HEK293T (cell line): ENCODE data around the gene SETD1B.
"Not testable (repeated sequence)": the region's sequence is repeated elsewhere in the genome, so short reads cannot be mapped to it uniquely, and the experiment has no call there.

Source experiments
- CTCF ChIA-PET: fragments of 350-600 bp; formaldehyde crosslinking; extraction: SDS; loops from one replicate; lab custom pipeline; 2021; ENCODE audit warnings: antibody characterized with exemption, inconsistent platforms; lab: Yijun Ruan, JAX
- POLR2A ChIA-PET: fragments of 350-600 bp; formaldehyde crosslinking; extraction: SDS; loops from one replicate; lab custom pipeline; 2020; ENCODE audit warnings: antibody characterized with exemption, inconsistent platforms; lab: Yijun Ruan, JAX
- DNase-seq: peaks from one replicate; pipeline ENCODE4 v3.0.0; 2012; ENCODE audit warnings: mixed read lengths; ENCODE audit errors: extremely low spot score
- ARNT ChIP-seq: fragments of 450-650 bp; IDR thresholded peaks from 2 replicates; pipeline ENCODE4 v1.6.1; 2017; ENCODE audit warnings: mild to moderate bottlenecking
- BHLHE40 ChIP-seq: fragments of 450-650 bp; IDR thresholded peaks from 2 replicates; pipeline ENCODE4 v1.6.1; 2016; ENCODE audit warnings: mild to moderate bottlenecking, moderate library complexity, borderline replicate concordance
- CTBP1 ChIP-seq: fragments of 450-650 bp; IDR thresholded peaks from 2 replicates; pipeline ENCODE4 v1.6.1; 2016; ENCODE audit warnings: borderline replicate concordance
- ELF4 ChIP-seq: fragments of 450-650 bp; IDR thresholded peaks from 2 replicates; pipeline ENCODE4 v1.6.1; 2017; ENCODE audit warnings: antibody characterized with exemption
- FOXA1 ChIP-seq: fragments of 450-650 bp; IDR thresholded peaks from 2 replicates; pipeline ENCODE4 v1.6.1; 2016; ENCODE audit warnings: mild to moderate bottlenecking
- FOXK2 ChIP-seq: fragments of 450-650 bp; IDR thresholded peaks from 2 replicates; pipeline ENCODE4 v1.6.1; 2016; ENCODE audit warnings: mild to moderate bottlenecking
- FOXM1 ChIP-seq: fragments of 450-650 bp; IDR thresholded peaks from 2 replicates; pipeline ENCODE4 v1.6.1; 2017; ENCODE audit warnings: mild to moderate bottlenecking, borderline replicate concordance
- HDGF ChIP-seq: fragments of 450-650 bp; IDR thresholded peaks from 2 replicates; pipeline ENCODE4 v1.6.1; 2017; ENCODE audit warnings: antibody characterized with exemption, borderline replicate concordance
- L3MBTL2 ChIP-seq: fragments of 450-650 bp; conservative IDR thresholded peaks from 2 replicates; pipeline ENCODE4 v1.6.1; 2016; ENCODE audit warnings: mild to moderate bottlenecking
- LEF1 ChIP-seq: fragments of 450-650 bp; IDR thresholded peaks from 2 replicates; pipeline ENCODE4 v1.6.1; 2017; ENCODE audit warnings: mild to moderate bottlenecking, borderline replicate concordance
- NFRKB ChIP-seq: fragments of 450-650 bp; IDR thresholded peaks from 2 replicates; pipeline ENCODE4 v1.6.1; 2016; ENCODE audit warnings: mild to moderate bottlenecking, moderate library complexity
- PKNOX1 ChIP-seq: fragments of 450-650 bp; IDR thresholded peaks from 2 replicates; pipeline ENCODE4 v1.6.1; 2016
- SP1 ChIP-seq: fragments of 450-650 bp; IDR thresholded peaks from 2 replicates; pipeline ENCODE4 v1.6.1; 2017
- SUZ12 ChIP-seq: fragments of 450-650 bp; IDR thresholded peaks from 2 replicates; pipeline ENCODE4 v1.6.1; 2016; ENCODE audit warnings: mild to moderate bottlenecking
- TARDBP ChIP-seq: fragments of 450-650 bp; IDR thresholded peaks from 2 replicates; pipeline ENCODE4 v1.6.1; 2016
- ZNF384 ChIP-seq: fragments of 450-650 bp; IDR thresholded peaks from 2 replicates; pipeline ENCODE4 v1.6.1; 2016

Gene SETD1B

GRCh38 chr12:121849665-121850064, 45.9 kb downstream of the SETD1B start:
- CTCF ChIA-PET: no interaction called here
- DNase-seq: no peak
- POLR2A ChIA-PET: no interaction called here
- TF ChIP-seq CTBP1: no peak
- no peak for TF ChIP-seq FOXA1
- no peak for TF ChIP-seq LEF1
- TF ChIP-seq ELF4: no peak
- TF ChIP-seq SUZ12: no peak
- TF ChIP-seq FOXK2: no peak

GRCh38 chr12:121852392-121852791, 48.6 kb downstream of the SETD1B start:
- CTCF ChIA-PET, DNase-seq, POLR2A ChIA-PET: not testable (repeated sequence)
- TF ChIP-seq ZNF384: peak; percentile 82

DNA sequence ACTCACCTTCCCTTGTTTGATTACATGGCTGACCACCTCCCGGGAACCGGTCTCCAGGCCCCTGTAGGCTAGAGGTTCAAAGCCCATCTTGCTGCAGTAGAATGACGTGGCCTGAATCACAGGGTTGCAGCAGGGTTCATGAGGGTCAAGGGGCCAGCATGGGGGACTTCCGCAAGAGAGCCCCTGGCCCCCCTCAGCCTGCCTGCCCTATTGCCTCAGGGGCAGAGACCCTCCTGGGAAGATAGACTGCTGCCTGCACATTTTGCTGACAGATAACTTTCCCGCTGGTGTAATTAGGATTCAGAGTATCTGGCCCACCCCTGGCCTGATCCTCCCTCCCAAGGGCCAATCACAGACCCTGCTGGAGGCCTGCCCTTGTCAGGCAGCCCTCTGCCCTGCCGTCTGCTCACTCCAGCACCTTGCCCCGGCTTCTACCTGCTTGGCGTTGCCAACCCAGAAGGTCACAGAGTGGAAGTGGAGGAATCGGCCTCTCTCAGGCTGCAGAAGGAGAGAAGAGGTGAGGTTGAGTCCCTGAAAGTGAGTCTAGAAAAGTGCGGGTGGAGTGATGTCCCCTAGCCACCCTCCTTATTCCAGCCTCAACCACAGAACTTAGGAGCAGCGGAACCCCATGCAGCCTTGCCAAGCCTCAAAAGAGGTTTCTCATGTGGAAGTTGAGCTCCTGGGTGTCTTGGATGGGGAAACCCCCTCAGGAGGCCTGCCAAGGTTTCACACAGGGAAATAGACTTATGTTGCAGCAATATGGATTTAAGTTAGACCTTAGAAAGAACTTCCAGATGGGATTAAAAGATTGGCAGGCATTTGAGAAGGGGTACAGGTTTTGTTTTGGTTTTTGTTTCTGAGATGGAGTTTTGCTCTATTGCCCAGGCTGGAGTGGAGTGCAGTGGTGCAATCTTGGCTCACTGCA, 53.8 kb downstream of the SETD1B start:
- ChIA-PET POLR2A (no interaction called here), CTCF (no interaction called here)
- DNase-seq: no peak
- TF ChIP-seq BHLHE40 (no peak), ZNF384 (no peak), HDGF (no peak), FOXM1 (no peak), PKNOX1 (no peak), LEF1 (no peak), FOXA1 (no peak), ELF4 (no peak), TARDBP (no peak), NFRKB (no peak), SUZ12 (no peak), L3MBTL2 (no peak), CTBP1 (no peak), ARNT (no peak), SP1 (no peak), FOXK2 (no peak)

DNA sequence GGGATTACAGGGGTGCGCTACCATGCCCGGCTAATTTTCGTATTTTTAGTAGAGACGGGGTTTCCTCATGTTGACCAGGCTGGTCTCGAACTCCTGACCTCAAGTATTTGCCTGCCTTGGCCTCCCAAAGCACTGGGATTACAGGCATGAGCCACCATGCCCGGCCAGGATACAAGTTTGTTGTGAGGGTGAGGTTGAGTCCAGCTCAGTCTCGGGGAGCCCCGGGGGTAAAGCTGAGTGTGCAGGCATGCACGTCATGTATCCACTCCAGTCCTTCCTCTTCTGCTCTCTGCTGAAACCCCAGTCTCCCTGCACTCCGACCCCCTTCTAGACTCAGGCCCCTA, 54.5 kb downstream of the SETD1B start:
- DNase-seq: no peak
- ChIA-PET POLR2A (no interaction called here), CTCF (no interaction called here)
- no peak for TF ChIP-seq CTBP1
- no peak for TF ChIP-seq FOXK2
- no peak for TF ChIP-seq BHLHE40
- no peak for TF ChIP-seq ZNF384
- TF ChIP-seq ARNT: no peak
- no peak for TF ChIP-seq ELF4
- no peak for TF ChIP-seq TARDBP
- no peak for TF ChIP-seq FOXM1
- TF ChIP-seq SUZ12: no peak
- no peak for TF ChIP-seq L3MBTL2

DNA sequence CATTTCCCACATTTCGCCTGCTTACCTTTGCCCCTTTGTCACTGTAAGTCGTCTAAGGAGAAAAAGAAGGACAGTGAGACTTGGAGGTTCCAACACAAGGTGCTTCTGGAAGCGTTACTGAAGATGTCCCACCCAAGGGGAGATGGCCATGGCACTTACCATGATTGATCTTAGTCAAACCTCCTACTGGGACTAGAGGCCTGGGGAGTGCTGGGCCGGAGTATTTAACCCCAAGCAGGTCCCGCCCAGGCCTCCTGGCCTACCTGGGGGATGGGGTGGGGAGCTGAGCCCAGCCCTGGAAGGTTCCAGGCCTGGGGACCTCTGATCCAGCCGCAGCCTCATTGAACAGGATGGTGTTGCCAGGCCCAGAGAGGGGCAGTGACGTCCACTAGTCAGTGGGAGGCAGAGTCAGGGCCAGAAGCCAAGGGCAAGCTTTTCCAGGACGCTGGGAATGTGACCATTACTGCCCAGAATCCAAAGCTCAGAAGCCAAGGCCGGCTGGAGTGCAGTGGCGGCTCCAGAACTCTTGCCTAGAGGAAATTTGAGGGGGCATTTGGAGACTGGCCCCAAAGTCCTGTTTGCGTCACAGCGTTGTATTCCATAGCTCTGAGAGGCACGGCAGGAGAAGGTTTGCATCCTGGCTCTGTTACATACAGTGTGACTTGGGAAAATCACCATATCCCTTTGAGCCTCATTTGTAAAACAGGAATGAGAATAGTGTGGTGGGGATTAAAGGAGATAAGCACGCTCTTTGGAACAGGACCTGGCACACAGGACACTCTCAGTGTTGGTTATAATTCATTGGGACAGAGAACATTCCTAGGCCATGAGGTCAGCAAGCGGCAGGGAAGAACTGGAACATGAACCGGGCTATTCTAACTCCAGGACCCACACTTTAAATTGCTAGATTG, 55.1 kb downstream of the SETD1B start, which contains the start of gene HPD:
Gene HPD (minus strand): TSS at position 198 of the 911 bp plus-strand sequence. CDS start 36 bp downstream, at position 162.
- TF ChIP-seq PKNOX1 (peak; percentile 40; the same call in 1 of the 2 replicates), FOXA1 (no peak)

GRCh38 chr12:121860257-121860656, 56.4 kb downstream of the SETD1B start:
- TF ChIP-seq SUZ12: no peak
- no peak for TF ChIP-seq NFRKB
- TF ChIP-seq FOXA1: no peak
- TF ChIP-seq SP1: no peak
- no peak for TF ChIP-seq BHLHE40
- no peak for TF ChIP-seq HDGF
- TF ChIP-seq LEF1: no peak
- TF ChIP-seq ELF4: no peak
- no peak for TF ChIP-seq L3MBTL2
- no peak for TF ChIP-seq PKNOX1
- TF ChIP-seq FOXM1: no peak
- TF ChIP-seq FOXK2: no peak
- TF ChIP-seq CTBP1: no peak
- no peak for TF ChIP-seq ARNT
- ChIA-PET POLR2A (no interaction called here), CTCF (no interaction called here)
- DNase-seq: no peak

More for the DNA sequence above, 55.1 kb downstream of the SETD1B start, which contains the start of gene HPD:
- POLR2A ChIA-PET: no interaction called here
- DNase-seq: no peak
- CTCF ChIA-PET: no interaction called here

DNA sequence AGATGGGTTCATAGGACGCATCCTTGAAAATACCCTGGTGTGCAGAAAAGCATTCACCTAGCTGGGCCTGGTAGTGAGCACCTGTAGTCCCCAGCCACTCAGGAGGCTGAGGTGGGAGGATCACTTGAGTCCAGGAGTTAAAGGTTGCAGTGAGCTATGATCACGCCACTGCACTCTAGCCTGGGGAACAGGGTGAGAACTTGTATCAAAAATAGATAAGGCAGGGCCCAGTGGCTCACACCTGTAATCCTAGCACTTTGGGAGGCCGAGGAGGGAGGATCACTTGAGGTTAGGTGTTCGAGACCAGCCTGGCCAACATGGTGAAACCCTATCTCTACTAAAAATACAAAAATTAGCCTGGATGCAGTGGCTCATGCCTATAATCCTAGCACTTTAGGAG, 56.9 kb downstream of the SETD1B start:
- ChIA-PET CTCF (interaction anchor here (1.9 kb wide), 1 partner anchor 67 kb away, joined by 9 read pairs; the partner anchor contains the start of gene RHOF), POLR2A (interaction anchor here (0.8 to 1.1 kb wide), 2 partner anchors 57 to 61 kb away, joined by 3 to 4 read pairs; no protein-coding TSS in a partner anchor)
- DNase-seq: not testable (repeated sequence)
